Measurements from ENCODE around the gene HES2. TPM values are rescaled to one million over a fixed set of nuclear protein-coding genes. Genes with fewer than 3 reads are reported as not detected.
"Not testable (repeated sequence)": the region's sequence is repeated elsewhere in the genome, so short reads cannot be mapped to it uniquely, and the experiment has no call there.

Gene HES2
- total RNA-seq, 2 donors from 2014 or later, result 0.14 TPM; not detected in 1

GRCh38 chr1:6455752-6456520 is 36.2 kb upstream of the HES2 start:
- intact Hi-C loops (cut with DNase I); DNase-seq (ENCODE audit: low spot score): not testable (repeated sequence)

GRCh38 chr1:6454856-6455751 is 35.4 kb upstream of the HES2 start:
- no peak for DNase-seq (ENCODE audit: low spot score)
- intact Hi-C loops (cut with DNase I), result no loop called here

- intact Hi-C loops (cut with DNase I); DNase-seq (ENCODE audit: low spot score): not testable (repeated sequence)
Observed at GRCh38 chr1:6453895-6454855, 34.5 kb upstream of the HES2 start.

GRCh38 chr1:6450943-6451373 is 31.2 kb upstream of the HES2 start:
- DNase-seq (ENCODE audit: low spot score), result no peak
- intact Hi-C loops (cut with DNase I), result no loop called here

- DNase-seq (ENCODE audit: low spot score); intact Hi-C loops (cut with DNase I): not testable (repeated sequence)
Observed at GRCh38 chr1:6450486-6450885, 30.8 kb upstream of the HES2 start.

- DNase-seq (ENCODE audit: low spot score), result no peak
- intact Hi-C loops (cut with DNase I), result no loop called here
Observed at GRCh38 chr1:6450005-6450450, 30.3 kb upstream of the HES2 start.

GRCh38 chr1:6448749-6449631 is 29.3 kb upstream of the HES2 start:
- intact Hi-C loops (cut with DNase I), result no loop called here
- DNase-seq (ENCODE audit: low spot score), result no peak

- intact Hi-C loops (cut with DNase I), result no loop called here
- DNase-seq (ENCODE audit: low spot score), result no peak
Observed at GRCh38 chr1:6447818-6448748, 28.4 kb upstream of the HES2 start.

- intact Hi-C loops (cut with DNase I), result no loop called here
- no peak for DNase-seq (ENCODE audit: low spot score)
Observed at GRCh38 chr1:6447016-6447817, 27.5 kb upstream of the HES2 start.

GRCh38 chr1:6446665-6447015 is 26.9 kb upstream of the HES2 start:
- intact Hi-C loops (cut with DNase I), result no loop called here

GRCh38 chr1:6445929-6446328 is 26.2 kb upstream of the HES2 start:
- intact Hi-C loops (cut with DNase I); DNase-seq (ENCODE audit: low spot score): not testable (repeated sequence)

More at GRCh38 chr1:6446665-6447015, 26.9 kb upstream of the HES2 start:
- no peak for DNase-seq (ENCODE audit: low spot score)

GRCh38 chr1:6445062-6445763 is 25.5 kb upstream of the HES2 start:
- no peak for DNase-seq (ENCODE audit: low spot score)
- intact Hi-C loops (cut with DNase I), result no loop called here

GRCh38 chr1:6444377-6444776 is 24.7 kb upstream of the HES2 start:
- DNase-seq (ENCODE audit: low spot score), result no peak
- intact Hi-C loops (cut with DNase I), result no loop called here

- no peak for DNase-seq (ENCODE audit: low spot score)
- intact Hi-C loops (cut with DNase I), result no loop called here
Observed at GRCh38 chr1:6443339-6444115, 23.8 kb upstream of the HES2 start.

GRCh38 chr1:6441586-6441985 is 21.9 kb upstream of the HES2 start:
- no peak for DNase-seq (ENCODE audit: low spot score)
- intact Hi-C loops (cut with DNase I), result no loop called here
